GM23338 (cell line): ENCODE data around the gene SHPK. TPM values are rescaled to one million over a fixed set of nuclear protein-coding genes. Genes with fewer than 3 reads are reported as not detected.

Experiments used
- ATAC-seq: fragments of 200-7000 bp; cut with Tn5 transposase; 3 replicates; pipeline ENCODE4 v1.9.1; 2020
- DNase-seq: peaks from one replicate; pipeline ENCODE4 v3.0.0-alpha.2; 2015; ENCODE audit warnings: low spot score
- H2AFZ ChIP-seq: fragments of 200-600 bp; sonication (generic); 2 replicates; pipeline ENCODE4 v1.8.0; 2016; ENCODE audit warnings: antibody characterized with exemption, mild to moderate bottlenecking, moderate library complexity
- H3F3A ChIP-seq: fragments of 200-600 bp; sonication (generic); replicated peaks from 2 replicates; pipeline ENCODE4 v1.8.0; 2017; ENCODE audit warnings: antibody characterized with exemption, mixed run types, low read depth
- H3K27ac ChIP-seq: fragments of 200-600 bp; sonication (generic); 2 replicates; pipeline ENCODE4 v1.6.1; 2016; ENCODE audit warnings: low read depth
- H3K27me3 ChIP-seq: fragments of 200-600 bp; sonication (generic); 2 replicates; pipeline ENCODE4 v1.8.0; 2016; ENCODE audit warnings: mild to moderate bottlenecking, mixed run types, moderate library complexity; ENCODE audit not compliant: insufficient read depth
- H3K36me3 ChIP-seq: fragments of 200-600 bp; sonication (generic); 2 replicates; pipeline ENCODE4 v1.8.0; 2016; ENCODE audit warnings: mild to moderate bottlenecking; ENCODE audit not compliant: insufficient read depth
- H3K4me1 ChIP-seq: fragments of 200-600 bp; sonication (generic); 2 replicates; pipeline ENCODE4 v1.8.0; 2016; ENCODE audit warnings: mild to moderate bottlenecking, moderate library complexity; ENCODE audit not compliant: insufficient read depth
- H3K4me2 ChIP-seq: fragments of 200-600 bp; sonication (generic); 2 replicates; pipeline ENCODE4 v1.7.1; 2017; ENCODE audit warnings: mixed run types
- H3K4me3 ChIP-seq: fragments of 200-600 bp; sonication (generic); 2 replicates; pipeline ENCODE4 v1.6.1; 2016; ENCODE audit warnings: mixed run types
- H3K79me2 ChIP-seq: fragments of 200-600 bp; sonication (generic); replicated peaks from 2 replicates; pipeline ENCODE4 v1.8.0; 2017; ENCODE audit warnings: mild to moderate bottlenecking; ENCODE audit not compliant: insufficient read depth
- H3K9me2 ChIP-seq: fragments of 200-600 bp; sonication (generic); 2 replicates; pipeline ENCODE4 v1.8.0; 2017; ENCODE audit not compliant: insufficient read depth
- H4K20me1 ChIP-seq: fragments of 200-600 bp; sonication (generic); replicated peaks from 2 replicates; pipeline ENCODE4 v1.8.0; 2017; ENCODE audit warnings: mild to moderate bottlenecking; ENCODE audit not compliant: insufficient read depth
- H3K27ac Mint-ChIP-seq: 2 replicates; pipeline ENCODE4 v1.8.0; 2020; ENCODE audit warnings: inconsistent platforms, mild to moderate bottlenecking, moderate library complexity, mixed read lengths
- H3K27me3 Mint-ChIP-seq: 3 replicates; pipeline ENCODE4 v1.8.0; 2022; ENCODE audit warnings: low read depth, mild to moderate bottlenecking, moderate library complexity, mixed read lengths, inconsistent platforms; ENCODE audit not compliant: insufficient read depth, poor library complexity
- H3K36me3 Mint-ChIP-seq: 3 replicates; pipeline ENCODE4 v1.8.0; 2021; ENCODE audit warnings: low read depth, mild to moderate bottlenecking, inconsistent platforms, moderate library complexity, mixed read lengths
- H3K4me1 Mint-ChIP-seq: 3 replicates; pipeline ENCODE4 v1.8.0; 2020; ENCODE audit warnings: mild to moderate bottlenecking, inconsistent platforms, mixed read lengths
- H3K4me3 Mint-ChIP-seq: 3 replicates; pipeline ENCODE4 v1.8.0; 2021; ENCODE audit warnings: moderate library complexity, mild to moderate bottlenecking, inconsistent platforms, mixed read lengths
- H3K9me3 Mint-ChIP-seq: 3 replicates; pipeline ENCODE4 v1.8.0; 2020; ENCODE audit warnings: moderate library complexity, mild to moderate bottlenecking, inconsistent platforms, mixed read lengths
- CREB1 ChIP-seq: fragments of 250-450 bp; sonication (Bioruptor Pico); IDR thresholded peaks from 2 replicates; pipeline ENCODE4 v1.5.0; 2020; ENCODE audit warnings: low read depth, mild to moderate bottlenecking, moderate library complexity
- CTCF ChIP-seq, 2 experiments: fragments of 200-600 bp in 1 of 2; sonication (generic) in 1 of 2; conservative IDR thresholded peaks; 2 replicates each; pipeline versions ENCODE4 v1.5.1 to v1.6.1; 2016 to 2017; ENCODE audit warnings: antibody characterized with exemption in 2 of 2, low read depth in 2 of 2, mild to moderate bottlenecking in 2 of 2, moderate library complexity in 1 of 2
- EZH2 ChIP-seq: fragments of 200-600 bp; sonication (generic); IDR thresholded peaks from one replicate; pipeline ENCODE4 v1.8.0; 2017; ENCODE audit warnings: antibody characterized with exemption, mild to moderate bottlenecking, low read depth; ENCODE audit not compliant: unreplicated experiment
- EZH2phosphoT487 ChIP-seq: fragments of 200-600 bp; sonication (generic); IDR thresholded peaks from one replicate; pipeline ENCODE4 v1.8.1; 2018; ENCODE audit warnings: antibody characterized with exemption; ENCODE audit not compliant: unreplicated experiment
- JUNB ChIP-seq: IDR thresholded peaks from one replicate; pipeline ENCODE4 v1.6.1; 2016; ENCODE audit warnings: antibody characterized with exemption; ENCODE audit not compliant: unreplicated experiment
- NANOG ChIP-seq: IDR thresholded peaks from 2 replicates; pipeline ENCODE4 v1.6.1; 2016; ENCODE audit warnings: antibody characterized with exemption, borderline replicate concordance
- POLR2AphosphoS5 ChIP-seq: IDR thresholded peaks from 2 replicates; pipeline ENCODE4 v1.6.1; 2016; ENCODE audit warnings: antibody characterized with exemption, low read depth
- STAT1 ChIP-seq: IDR thresholded peaks from one replicate; pipeline ENCODE4 v1.6.1; 2016; ENCODE audit warnings: antibody characterized with exemption; ENCODE audit not compliant: unreplicated experiment
- ZNF114 ChIP-seq: fragments of 250-450 bp; sonication (Bioruptor Pico); IDR thresholded peaks from 2 replicates; pipeline ENCODE4 v1.5.0; 2020; ENCODE audit warnings: mild to moderate bottlenecking, moderate library complexity
- ZNF331 ChIP-seq: fragments of 250-450 bp; sonication (Bioruptor Pico); IDR thresholded peaks from 2 replicates; pipeline ENCODE4 v1.5.0; 2020; ENCODE audit warnings: low read depth, mild to moderate bottlenecking, moderate library complexity
- ZNF462 ChIP-seq: fragments of 250-450 bp; sonication (Bioruptor Pico); IDR thresholded peaks from 2 replicates; pipeline ENCODE4 v1.5.0; 2020; ENCODE audit warnings: mild to moderate bottlenecking, moderate library complexity
- polyA plus RNA-seq: library from polyadenylated mRNA; unstranded; fragments of >200 nt; fragmentation: Nextera tagmentation; extraction: Ambion mirVana; gene quantifications from 2 replicates; pipeline ENCODE4 v1.2.1, GENCODE V29; 2016
- total RNA-seq: library from RNA; depleted of rRNA; stranded (reverse); fragments of >200 nt; shearing (Covaris generic); gene quantifications from 2 replicates; pipeline ENCODE4 v1.2.3, GENCODE V29; 2014
- TF ChIP-seq, protein P1 (sequence below): IDR thresholded peaks from one replicate; pipeline ENCODE4 v1.6.1; 2018; ENCODE audit warnings: antibody characterized with exemption; ENCODE audit not compliant: unreplicated experiment
- TF ChIP-seq, protein P2 (sequence below): IDR thresholded peaks from 2 replicates; pipeline ENCODE4 v1.6.1; 2016; ENCODE audit warnings: antibody characterized with exemption

The SHPK gene
- total and polyA plus RNA-seq, 2 experiments from 2014 or later: 11.5 to 34.3 TPM

- H3K36me3 Mint-ChIP-seq: peaks cover 12% of the 10 kb centered on the region
- Histone ChIP-seq H3K36me3 (no peaks in the 10 kb centered on the region), H3K9me2 (no peaks in the 10 kb centered on the region), H2AFZ (peak overlapping the region; percentile 88), H3F3A (no peaks in the 10 kb centered on the region), H3K4me1 (peaks cover 9% of the 10 kb centered on the region; the same call in 1 of the 2 replicates), H3K79me2 (peaks cover 56% of the 10 kb centered on the region), H3K4me2 (peak overlapping the region; percentile 96), H3K27ac (no peak overlapping the region), H4K20me1 (peaks cover 12% of the 10 kb centered on the region), H3K4me3 (peak overlapping the region; percentile 94), H3K27me3 (no peaks in the 10 kb centered on the region)
- peak overlapping the region; percentile 93 for H3K4me3 Mint-ChIP-seq
- peak; percentile 3; the same call in 2 of the 3 replicates for ATAC-seq
- TF ChIP-seq EZH2 (no peak), CTCF (conservative IDR thresholded peaks at IDR 0.05; ENCODE audit: low read depth in 2 of 2) (no peak), POLR2AphosphoS5 (no peak), NANOG (no peak), ZNF331 (CRISPR knock-in tag) (no peak), EZH2phosphoT487 (no peak), CREB1 (CRISPR knock-in tag) (no peak), ZNF462 (CRISPR knock-in tag) (no peak), JUNB (no peak), STAT1 (no peak), ZNF114 (no peak)
- TF ChIP-seq, protein P1, sequence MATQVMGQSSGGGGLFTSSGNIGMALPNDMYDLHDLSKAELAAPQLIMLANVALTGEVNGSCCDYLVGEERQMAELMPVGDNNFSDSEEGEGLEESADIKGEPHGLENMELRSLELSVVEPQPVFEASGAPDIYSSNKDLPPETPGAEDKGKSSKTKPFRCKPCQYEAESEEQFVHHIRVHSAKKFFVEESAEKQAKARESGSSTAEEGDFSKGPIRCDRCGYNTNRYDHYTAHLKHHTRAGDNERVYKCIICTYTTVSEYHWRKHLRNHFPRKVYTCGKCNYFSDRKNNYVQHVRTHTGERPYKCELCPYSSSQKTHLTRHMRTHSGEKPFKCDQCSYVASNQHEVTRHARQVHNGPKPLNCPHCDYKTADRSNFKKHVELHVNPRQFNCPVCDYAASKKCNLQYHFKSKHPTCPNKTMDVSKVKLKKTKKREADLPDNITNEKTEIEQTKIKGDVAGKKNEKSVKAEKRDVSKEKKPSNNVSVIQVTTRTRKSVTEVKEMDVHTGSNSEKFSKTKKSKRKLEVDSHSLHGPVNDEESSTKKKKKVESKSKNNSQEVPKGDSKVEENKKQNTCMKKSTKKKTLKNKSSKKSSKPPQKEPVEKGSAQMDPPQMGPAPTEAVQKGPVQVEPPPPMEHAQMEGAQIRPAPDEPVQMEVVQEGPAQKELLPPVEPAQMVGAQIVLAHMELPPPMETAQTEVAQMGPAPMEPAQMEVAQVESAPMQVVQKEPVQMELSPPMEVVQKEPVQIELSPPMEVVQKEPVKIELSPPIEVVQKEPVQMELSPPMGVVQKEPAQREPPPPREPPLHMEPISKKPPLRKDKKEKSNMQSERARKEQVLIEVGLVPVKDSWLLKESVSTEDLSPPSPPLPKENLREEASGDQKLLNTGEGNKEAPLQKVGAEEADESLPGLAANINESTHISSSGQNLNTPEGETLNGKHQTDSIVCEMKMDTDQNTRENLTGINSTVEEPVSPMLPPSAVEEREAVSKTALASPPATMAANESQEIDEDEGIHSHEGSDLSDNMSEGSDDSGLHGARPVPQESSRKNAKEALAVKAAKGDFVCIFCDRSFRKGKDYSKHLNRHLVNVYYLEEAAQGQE: no peak
- TF ChIP-seq, protein P2, sequence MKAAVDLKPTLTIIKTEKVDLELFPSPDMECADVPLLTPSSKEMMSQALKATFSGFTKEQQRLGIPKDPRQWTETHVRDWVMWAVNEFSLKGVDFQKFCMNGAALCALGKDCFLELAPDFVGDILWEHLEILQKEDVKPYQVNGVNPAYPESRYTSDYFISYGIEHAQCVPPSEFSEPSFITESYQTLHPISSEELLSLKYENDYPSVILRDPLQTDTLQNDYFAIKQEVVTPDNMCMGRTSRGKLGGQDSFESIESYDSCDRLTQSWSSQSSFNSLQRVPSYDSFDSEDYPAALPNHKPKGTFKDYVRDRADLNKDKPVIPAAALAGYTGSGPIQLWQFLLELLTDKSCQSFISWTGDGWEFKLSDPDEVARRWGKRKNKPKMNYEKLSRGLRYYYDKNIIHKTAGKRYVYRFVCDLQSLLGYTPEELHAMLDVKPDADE: no peak
- peaks cover 12% of the 10 kb centered on the region for H3K27me3 Mint-ChIP-seq
- no peak overlapping the region for H3K27ac Mint-ChIP-seq
- H3K9me3 Mint-ChIP-seq: no peaks in the 10 kb centered on the region
- DNase-seq: peak; percentile 29
- H3K4me1 Mint-ChIP-seq: peaks cover 16% of the 10 kb centered on the region
Observed at GRCh38 chr17:3635474-3636153, 436 bp downstream of the SHPK start.
